GM23338 (cell line): ENCODE data around the gene PAX3. TPM values are rescaled to one million over a fixed set of nuclear protein-coding genes. Genes with fewer than 3 reads are reported as not detected.
A peak's percentile ranks its signal among the peaks of the same experiment; 100 is the strongest.

Experiments used
- ATAC-seq: fragments of 200-7000 bp; cut with Tn5 transposase; 3 replicates; pipeline ENCODE4 v1.9.1; 2020
- DNase-seq: peaks from one replicate; pipeline ENCODE4 v3.0.0-alpha.2; 2015; ENCODE audit warnings: low spot score
- H2AFZ ChIP-seq: fragments of 200-600 bp; sonication (generic); 2 replicates; pipeline ENCODE4 v1.8.0; 2016; ENCODE audit warnings: antibody characterized with exemption, mild to moderate bottlenecking, moderate library complexity
- H3F3A ChIP-seq: fragments of 200-600 bp; sonication (generic); replicated peaks from 2 replicates; pipeline ENCODE4 v1.8.0; 2017; ENCODE audit warnings: antibody characterized with exemption, mixed run types, low read depth
- H3K27ac ChIP-seq: fragments of 200-600 bp; sonication (generic); 2 replicates; pipeline ENCODE4 v1.6.1; 2016; ENCODE audit warnings: low read depth
- H3K27me3 ChIP-seq: fragments of 200-600 bp; sonication (generic); 2 replicates; pipeline ENCODE4 v1.8.0; 2016; ENCODE audit warnings: mild to moderate bottlenecking, mixed run types, moderate library complexity; ENCODE audit not compliant: insufficient read depth
- H3K36me3 ChIP-seq: fragments of 200-600 bp; sonication (generic); 2 replicates; pipeline ENCODE4 v1.8.0; 2016; ENCODE audit warnings: mild to moderate bottlenecking; ENCODE audit not compliant: insufficient read depth
- H3K4me1 ChIP-seq: fragments of 200-600 bp; sonication (generic); 2 replicates; pipeline ENCODE4 v1.8.0; 2016; ENCODE audit warnings: mild to moderate bottlenecking, moderate library complexity; ENCODE audit not compliant: insufficient read depth
- H3K4me2 ChIP-seq: fragments of 200-600 bp; sonication (generic); 2 replicates; pipeline ENCODE4 v1.7.1; 2017; ENCODE audit warnings: mixed run types
- H3K4me3 ChIP-seq: fragments of 200-600 bp; sonication (generic); 2 replicates; pipeline ENCODE4 v1.6.1; 2016; ENCODE audit warnings: mixed run types
- H3K79me2 ChIP-seq: fragments of 200-600 bp; sonication (generic); replicated peaks from 2 replicates; pipeline ENCODE4 v1.8.0; 2017; ENCODE audit warnings: mild to moderate bottlenecking; ENCODE audit not compliant: insufficient read depth
- H3K9me2 ChIP-seq: fragments of 200-600 bp; sonication (generic); 2 replicates; pipeline ENCODE4 v1.8.0; 2017; ENCODE audit not compliant: insufficient read depth
- H4K20me1 ChIP-seq: fragments of 200-600 bp; sonication (generic); replicated peaks from 2 replicates; pipeline ENCODE4 v1.8.0; 2017; ENCODE audit warnings: mild to moderate bottlenecking; ENCODE audit not compliant: insufficient read depth
- H3K27ac Mint-ChIP-seq: 2 replicates; pipeline ENCODE4 v1.8.0; 2020; ENCODE audit warnings: inconsistent platforms, mild to moderate bottlenecking, moderate library complexity, mixed read lengths
- H3K27me3 Mint-ChIP-seq: 3 replicates; pipeline ENCODE4 v1.8.0; 2022; ENCODE audit warnings: low read depth, mild to moderate bottlenecking, moderate library complexity, mixed read lengths, inconsistent platforms; ENCODE audit not compliant: insufficient read depth, poor library complexity
- H3K36me3 Mint-ChIP-seq: 3 replicates; pipeline ENCODE4 v1.8.0; 2021; ENCODE audit warnings: low read depth, mild to moderate bottlenecking, inconsistent platforms, moderate library complexity, mixed read lengths
- H3K4me1 Mint-ChIP-seq: 3 replicates; pipeline ENCODE4 v1.8.0; 2020; ENCODE audit warnings: mild to moderate bottlenecking, inconsistent platforms, mixed read lengths
- H3K4me3 Mint-ChIP-seq: 3 replicates; pipeline ENCODE4 v1.8.0; 2021; ENCODE audit warnings: moderate library complexity, mild to moderate bottlenecking, inconsistent platforms, mixed read lengths
- H3K9me3 Mint-ChIP-seq: 3 replicates; pipeline ENCODE4 v1.8.0; 2020; ENCODE audit warnings: moderate library complexity, mild to moderate bottlenecking, inconsistent platforms, mixed read lengths
- CREB1 ChIP-seq: fragments of 250-450 bp; sonication (Bioruptor Pico); IDR thresholded peaks from 2 replicates; pipeline ENCODE4 v1.5.0; 2020; ENCODE audit warnings: low read depth, mild to moderate bottlenecking, moderate library complexity
- EZH2 ChIP-seq: fragments of 200-600 bp; sonication (generic); IDR thresholded peaks from one replicate; pipeline ENCODE4 v1.8.0; 2017; ENCODE audit warnings: antibody characterized with exemption, mild to moderate bottlenecking, low read depth; ENCODE audit not compliant: unreplicated experiment
- EZH2phosphoT487 ChIP-seq: fragments of 200-600 bp; sonication (generic); IDR thresholded peaks from one replicate; pipeline ENCODE4 v1.8.1; 2018; ENCODE audit warnings: antibody characterized with exemption; ENCODE audit not compliant: unreplicated experiment
- JUNB ChIP-seq: IDR thresholded peaks from one replicate; pipeline ENCODE4 v1.6.1; 2016; ENCODE audit warnings: antibody characterized with exemption; ENCODE audit not compliant: unreplicated experiment
- NANOG ChIP-seq: IDR thresholded peaks from 2 replicates; pipeline ENCODE4 v1.6.1; 2016; ENCODE audit warnings: antibody characterized with exemption, borderline replicate concordance
- POLR2AphosphoS5 ChIP-seq: IDR thresholded peaks from 2 replicates; pipeline ENCODE4 v1.6.1; 2016; ENCODE audit warnings: antibody characterized with exemption, low read depth
- STAT1 ChIP-seq: IDR thresholded peaks from one replicate; pipeline ENCODE4 v1.6.1; 2016; ENCODE audit warnings: antibody characterized with exemption; ENCODE audit not compliant: unreplicated experiment
- ZNF114 ChIP-seq: fragments of 250-450 bp; sonication (Bioruptor Pico); IDR thresholded peaks from 2 replicates; pipeline ENCODE4 v1.5.0; 2020; ENCODE audit warnings: mild to moderate bottlenecking, moderate library complexity
- ZNF331 ChIP-seq: fragments of 250-450 bp; sonication (Bioruptor Pico); IDR thresholded peaks from 2 replicates; pipeline ENCODE4 v1.5.0; 2020; ENCODE audit warnings: low read depth, mild to moderate bottlenecking, moderate library complexity
- polyA plus RNA-seq: library from polyadenylated mRNA; unstranded; fragments of >200 nt; fragmentation: Nextera tagmentation; extraction: Ambion mirVana; gene quantifications from 2 replicates; pipeline ENCODE4 v1.2.1, GENCODE V29; 2016
- total RNA-seq: library from RNA; depleted of rRNA; stranded (reverse); fragments of >200 nt; shearing (Covaris generic); gene quantifications from 2 replicates; pipeline ENCODE4 v1.2.3, GENCODE V29; 2014
- TF ChIP-seq, protein P1 (sequence below): fragments of 250-450 bp; sonication (Bioruptor Pico); IDR thresholded peaks from 2 replicates; pipeline ENCODE4 v1.5.0; 2020; ENCODE audit warnings: mild to moderate bottlenecking, moderate library complexity
- TF ChIP-seq, protein P2 (sequence below), 2 experiments: fragments of 200-600 bp in 1 of 2; sonication (generic) in 1 of 2; conservative IDR thresholded peaks; 2 replicates each; pipeline versions ENCODE4 v1.5.1 to v1.6.1; 2016 to 2017; ENCODE audit warnings: antibody characterized with exemption in 2 of 2, low read depth in 2 of 2, mild to moderate bottlenecking in 2 of 2, moderate library complexity in 1 of 2
- TF ChIP-seq, protein P3 (sequence below): IDR thresholded peaks from one replicate; pipeline ENCODE4 v1.6.1; 2018; ENCODE audit warnings: antibody characterized with exemption; ENCODE audit not compliant: unreplicated experiment
- TF ChIP-seq, protein P4 (sequence below): IDR thresholded peaks from 2 replicates; pipeline ENCODE4 v1.6.1; 2016; ENCODE audit warnings: antibody characterized with exemption

The PAX3 gene
- total and polyA plus RNA-seq, 2 experiments from 2014 or later, result not detected

DNA sequence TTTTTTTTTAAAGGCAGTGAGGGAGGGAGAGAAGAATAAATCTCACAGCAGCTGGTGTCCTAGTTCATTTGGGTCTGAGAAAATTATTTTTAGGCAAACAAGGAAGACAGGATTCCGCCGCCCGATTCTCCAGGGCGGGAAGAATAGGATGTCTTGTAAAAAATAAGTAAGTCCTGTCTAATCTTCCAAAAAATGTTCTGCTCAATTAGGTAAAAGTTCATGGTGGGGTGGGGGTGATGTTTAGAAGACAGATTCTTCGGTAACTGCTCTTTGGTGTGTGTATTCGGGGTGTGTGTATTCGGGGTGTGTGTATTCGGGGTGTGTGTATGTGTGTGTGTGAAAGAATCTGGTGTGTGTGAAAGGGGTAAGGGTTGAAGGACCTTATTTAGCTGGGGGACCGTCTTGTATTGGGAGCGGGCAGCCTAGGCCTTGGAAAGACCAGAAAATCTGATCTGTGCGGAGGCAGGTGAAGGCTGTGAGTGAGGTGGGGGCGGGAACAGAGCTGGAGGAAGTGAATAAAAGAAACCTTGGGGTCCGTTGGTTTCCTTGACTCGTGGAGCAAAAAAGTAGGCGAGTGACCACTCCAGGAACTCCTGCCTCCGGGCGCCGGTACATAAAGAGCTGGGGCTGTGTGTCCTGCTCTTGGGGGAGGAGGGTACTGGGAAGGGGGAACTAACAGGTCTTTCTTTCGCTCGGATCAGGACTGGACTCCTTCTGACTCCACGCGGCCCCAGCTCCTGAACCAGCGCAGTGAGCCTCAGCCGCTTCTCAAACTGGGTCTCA lies 4.4 kb upstream of the PAX3 start:
- no peaks in the 10 kb centered on the region for H3K9me2 ChIP-seq
- H3K4me2 ChIP-seq, result peak overlapping the region; percentile 78; the same call in 1 of the 2 replicates
- peaks cover 53% of the 10 kb centered on the region for H4K20me1 ChIP-seq
- peak overlapping the region; percentile 41; the same call in 1 of the 2 replicates for H3K4me3 ChIP-seq
- H2AFZ ChIP-seq, result no peak overlapping the region
- no peaks in the 10 kb centered on the region for H3K79me2 ChIP-seq
- DNase-seq (peak; percentile 39), ATAC-seq (no peak)
- peaks cover 73% of the 10 kb centered on the region for H3K4me1 ChIP-seq
- Mint-ChIP-seq H3K36me3 (no peaks in the 10 kb centered on the region; the same call in 2 of the 3 replicates), H3K27me3 (peaks cover 100% of the 10 kb centered on the region), H3K4me3 (peak overlapping the region; percentile 39), H3K27ac (no peak overlapping the region), H3K4me1 (peaks cover 79% of the 10 kb centered on the region), H3K9me3 (peaks cover 8% of the 10 kb centered on the region; the same call in 2 of the 3 replicates)
- peaks cover 36% of the 10 kb centered on the region for H3F3A ChIP-seq
- no peak overlapping the region for H3K27ac ChIP-seq
- TF ChIP-seq ZNF114 (CRISPR knock-in tag) (no peak), ZNF331 (CRISPR knock-in tag) (no peak), EZH2phosphoT487 (peak; percentile 37), STAT1 (no peak), JUNB (no peak), CREB1 (CRISPR knock-in tag) (no peak), NANOG (no peak), POLR2AphosphoS5 (no peak), EZH2 (peak; percentile 50)
- TF ChIP-seq, protein P1, sequence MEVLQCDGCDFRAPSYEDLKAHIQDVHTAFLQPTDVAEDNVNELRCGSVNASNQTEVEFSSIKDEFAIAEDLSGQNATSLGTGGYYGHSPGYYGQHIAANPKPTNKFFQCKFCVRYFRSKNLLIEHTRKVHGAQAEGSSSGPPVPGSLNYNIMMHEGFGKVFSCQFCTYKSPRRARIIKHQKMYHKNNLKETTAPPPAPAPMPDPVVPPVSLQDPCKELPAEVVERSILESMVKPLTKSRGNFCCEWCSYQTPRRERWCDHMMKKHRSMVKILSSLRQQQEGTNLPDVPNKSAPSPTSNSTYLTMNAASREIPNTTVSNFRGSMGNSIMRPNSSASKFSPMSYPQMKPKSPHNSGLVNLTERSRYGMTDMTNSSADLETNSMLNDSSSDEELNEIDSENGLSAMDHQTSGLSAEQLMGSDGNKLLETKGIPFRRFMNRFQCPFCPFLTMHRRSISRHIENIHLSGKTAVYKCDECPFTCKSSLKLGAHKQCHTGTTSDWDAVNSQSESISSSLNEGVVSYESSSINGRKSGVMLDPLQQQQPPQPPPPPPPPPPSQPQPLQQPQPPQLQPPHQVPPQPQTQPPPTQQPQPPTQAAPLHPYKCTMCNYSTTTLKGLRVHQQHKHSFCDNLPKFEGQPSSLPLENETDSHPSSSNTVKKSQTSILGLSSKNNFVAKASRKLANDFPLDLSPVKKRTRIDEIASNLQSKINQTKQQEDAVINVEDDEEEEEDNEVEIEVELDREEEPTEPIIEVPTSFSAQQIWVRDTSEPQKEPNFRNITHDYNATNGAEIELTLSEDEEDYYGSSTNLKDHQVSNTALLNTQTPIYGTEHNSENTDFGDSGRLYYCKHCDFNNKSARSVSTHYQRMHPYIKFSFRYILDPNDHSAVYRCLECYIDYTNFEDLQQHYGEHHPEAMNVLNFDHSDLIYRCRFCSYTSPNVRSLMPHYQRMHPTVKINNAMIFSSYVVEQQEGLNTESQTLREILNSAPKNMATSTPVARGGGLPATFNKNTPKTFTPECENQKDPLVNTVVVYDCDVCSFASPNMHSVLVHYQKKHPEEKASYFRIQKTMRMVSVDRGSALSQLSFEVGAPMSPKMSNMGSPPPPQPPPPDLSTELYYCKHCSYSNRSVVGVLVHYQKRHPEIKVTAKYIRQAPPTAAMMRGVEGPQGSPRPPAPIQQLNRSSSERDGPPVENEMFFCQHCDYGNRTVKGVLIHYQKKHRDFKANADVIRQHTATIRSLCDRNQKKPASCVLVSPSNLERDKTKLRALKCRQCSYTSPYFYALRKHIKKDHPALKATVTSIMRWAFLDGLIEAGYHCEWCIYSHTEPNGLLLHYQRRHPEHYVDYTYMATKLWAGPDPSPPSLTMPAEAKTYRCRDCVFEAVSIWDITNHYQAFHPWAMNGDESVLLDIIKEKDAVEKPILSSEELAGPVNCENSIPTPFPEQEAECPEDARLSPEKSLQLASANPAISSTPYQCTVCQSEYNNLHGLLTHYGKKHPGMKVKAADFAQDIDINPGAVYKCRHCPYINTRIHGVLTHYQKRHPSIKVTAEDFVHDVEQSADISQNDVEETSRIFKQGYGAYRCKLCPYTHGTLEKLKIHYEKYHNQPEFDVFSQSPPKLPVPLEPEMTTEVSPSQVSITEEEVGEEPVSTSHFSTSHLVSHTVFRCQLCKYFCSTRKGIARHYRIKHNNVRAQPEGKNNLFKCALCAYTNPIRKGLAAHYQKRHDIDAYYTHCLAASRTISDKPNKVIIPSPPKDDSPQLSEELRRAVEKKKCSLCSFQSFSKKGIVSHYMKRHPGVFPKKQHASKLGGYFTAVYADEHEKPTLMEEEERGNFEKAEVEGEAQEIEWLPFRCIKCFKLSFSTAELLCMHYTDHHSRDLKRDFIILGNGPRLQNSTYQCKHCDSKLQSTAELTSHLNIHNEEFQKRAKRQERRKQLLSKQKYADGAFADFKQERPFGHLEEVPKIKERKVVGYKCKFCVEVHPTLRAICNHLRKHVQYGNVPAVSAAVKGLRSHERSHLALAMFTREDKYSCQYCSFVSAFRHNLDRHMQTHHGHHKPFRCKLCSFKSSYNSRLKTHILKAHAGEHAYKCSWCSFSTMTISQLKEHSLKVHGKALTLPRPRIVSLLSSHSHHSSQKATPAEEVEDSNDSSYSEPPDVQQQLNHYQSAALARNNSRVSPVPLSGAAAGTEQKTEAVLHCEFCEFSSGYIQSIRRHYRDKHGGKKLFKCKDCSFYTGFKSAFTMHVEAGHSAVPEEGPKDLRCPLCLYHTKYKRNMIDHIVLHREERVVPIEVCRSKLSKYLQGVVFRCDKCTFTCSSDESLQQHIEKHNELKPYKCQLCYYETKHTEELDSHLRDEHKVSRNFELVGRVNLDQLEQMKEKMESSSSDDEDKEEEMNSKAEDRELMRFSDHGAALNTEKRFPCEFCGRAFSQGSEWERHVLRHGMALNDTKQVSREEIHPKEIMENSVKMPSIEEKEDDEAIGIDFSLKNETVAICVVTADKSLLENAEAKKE (CRISPR knock-in tag), result no peak
- TF ChIP-seq, protein P2, sequence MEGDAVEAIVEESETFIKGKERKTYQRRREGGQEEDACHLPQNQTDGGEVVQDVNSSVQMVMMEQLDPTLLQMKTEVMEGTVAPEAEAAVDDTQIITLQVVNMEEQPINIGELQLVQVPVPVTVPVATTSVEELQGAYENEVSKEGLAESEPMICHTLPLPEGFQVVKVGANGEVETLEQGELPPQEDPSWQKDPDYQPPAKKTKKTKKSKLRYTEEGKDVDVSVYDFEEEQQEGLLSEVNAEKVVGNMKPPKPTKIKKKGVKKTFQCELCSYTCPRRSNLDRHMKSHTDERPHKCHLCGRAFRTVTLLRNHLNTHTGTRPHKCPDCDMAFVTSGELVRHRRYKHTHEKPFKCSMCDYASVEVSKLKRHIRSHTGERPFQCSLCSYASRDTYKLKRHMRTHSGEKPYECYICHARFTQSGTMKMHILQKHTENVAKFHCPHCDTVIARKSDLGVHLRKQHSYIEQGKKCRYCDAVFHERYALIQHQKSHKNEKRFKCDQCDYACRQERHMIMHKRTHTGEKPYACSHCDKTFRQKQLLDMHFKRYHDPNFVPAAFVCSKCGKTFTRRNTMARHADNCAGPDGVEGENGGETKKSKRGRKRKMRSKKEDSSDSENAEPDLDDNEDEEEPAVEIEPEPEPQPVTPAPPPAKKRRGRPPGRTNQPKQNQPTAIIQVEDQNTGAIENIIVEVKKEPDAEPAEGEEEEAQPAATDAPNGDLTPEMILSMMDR (conservative IDR thresholded peaks at IDR 0.05; ENCODE audit: low read depth in 2 of 2), result no peak
- TF ChIP-seq, protein P3, sequence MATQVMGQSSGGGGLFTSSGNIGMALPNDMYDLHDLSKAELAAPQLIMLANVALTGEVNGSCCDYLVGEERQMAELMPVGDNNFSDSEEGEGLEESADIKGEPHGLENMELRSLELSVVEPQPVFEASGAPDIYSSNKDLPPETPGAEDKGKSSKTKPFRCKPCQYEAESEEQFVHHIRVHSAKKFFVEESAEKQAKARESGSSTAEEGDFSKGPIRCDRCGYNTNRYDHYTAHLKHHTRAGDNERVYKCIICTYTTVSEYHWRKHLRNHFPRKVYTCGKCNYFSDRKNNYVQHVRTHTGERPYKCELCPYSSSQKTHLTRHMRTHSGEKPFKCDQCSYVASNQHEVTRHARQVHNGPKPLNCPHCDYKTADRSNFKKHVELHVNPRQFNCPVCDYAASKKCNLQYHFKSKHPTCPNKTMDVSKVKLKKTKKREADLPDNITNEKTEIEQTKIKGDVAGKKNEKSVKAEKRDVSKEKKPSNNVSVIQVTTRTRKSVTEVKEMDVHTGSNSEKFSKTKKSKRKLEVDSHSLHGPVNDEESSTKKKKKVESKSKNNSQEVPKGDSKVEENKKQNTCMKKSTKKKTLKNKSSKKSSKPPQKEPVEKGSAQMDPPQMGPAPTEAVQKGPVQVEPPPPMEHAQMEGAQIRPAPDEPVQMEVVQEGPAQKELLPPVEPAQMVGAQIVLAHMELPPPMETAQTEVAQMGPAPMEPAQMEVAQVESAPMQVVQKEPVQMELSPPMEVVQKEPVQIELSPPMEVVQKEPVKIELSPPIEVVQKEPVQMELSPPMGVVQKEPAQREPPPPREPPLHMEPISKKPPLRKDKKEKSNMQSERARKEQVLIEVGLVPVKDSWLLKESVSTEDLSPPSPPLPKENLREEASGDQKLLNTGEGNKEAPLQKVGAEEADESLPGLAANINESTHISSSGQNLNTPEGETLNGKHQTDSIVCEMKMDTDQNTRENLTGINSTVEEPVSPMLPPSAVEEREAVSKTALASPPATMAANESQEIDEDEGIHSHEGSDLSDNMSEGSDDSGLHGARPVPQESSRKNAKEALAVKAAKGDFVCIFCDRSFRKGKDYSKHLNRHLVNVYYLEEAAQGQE, result no peak
- TF ChIP-seq, protein P4, sequence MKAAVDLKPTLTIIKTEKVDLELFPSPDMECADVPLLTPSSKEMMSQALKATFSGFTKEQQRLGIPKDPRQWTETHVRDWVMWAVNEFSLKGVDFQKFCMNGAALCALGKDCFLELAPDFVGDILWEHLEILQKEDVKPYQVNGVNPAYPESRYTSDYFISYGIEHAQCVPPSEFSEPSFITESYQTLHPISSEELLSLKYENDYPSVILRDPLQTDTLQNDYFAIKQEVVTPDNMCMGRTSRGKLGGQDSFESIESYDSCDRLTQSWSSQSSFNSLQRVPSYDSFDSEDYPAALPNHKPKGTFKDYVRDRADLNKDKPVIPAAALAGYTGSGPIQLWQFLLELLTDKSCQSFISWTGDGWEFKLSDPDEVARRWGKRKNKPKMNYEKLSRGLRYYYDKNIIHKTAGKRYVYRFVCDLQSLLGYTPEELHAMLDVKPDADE, result no peak
- H3K36me3 ChIP-seq, result no peaks in the 10 kb centered on the region
- H3K27me3 ChIP-seq, result peaks cover 100% of the 10 kb centered on the region
